ENCODE data around the gene MYO1D.

Gene MYO1D

DNA sequence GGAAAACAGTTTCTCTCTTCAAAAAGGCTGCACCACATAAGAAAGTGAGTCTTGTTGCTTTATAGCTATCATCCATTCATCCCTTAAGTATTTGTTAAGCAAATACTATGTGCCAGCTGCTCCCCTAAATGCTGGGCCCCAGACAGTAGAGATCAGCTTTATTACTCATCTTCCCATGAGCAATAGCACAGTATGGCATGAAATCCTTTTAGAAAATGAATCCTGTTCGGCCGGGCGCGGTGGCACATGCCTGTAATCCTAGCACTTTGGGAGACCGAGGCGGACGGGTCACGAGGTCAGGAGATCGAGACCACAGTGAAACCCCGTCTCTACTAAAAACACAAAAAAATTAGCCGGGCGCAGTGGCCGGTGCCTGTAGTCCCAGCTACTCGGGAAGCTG, 99.5 kb downstream of the MYO1D start:
- Histone ChIP-seq H3K9me2 (replicated peaks; ENCODE audit: insufficient read depth, low read length) (no peaks in the 10 kb centered on the region), H4K20me1 (ENCODE audit: insufficient read depth, low read length) (no peaks in the 10 kb centered on the region), H3K4me2 (ENCODE audit: low read depth, low read length) (no peak overlapping the region), H3K9ac (ENCODE audit: low read length) (no peak overlapping the region), H3K27ac (ENCODE audit: low read length) (no peak overlapping the region), H3F3A (ENCODE audit: insufficient read depth, low read length) (no peaks in the 10 kb centered on the region), H3K79me2 (ENCODE audit: low read length) (peaks cover 7% of the 10 kb centered on the region; the same call in 1 of the 2 replicates), H3K9me3 (replicated peaks; ENCODE audit: insufficient read depth, low read length) (no peaks in the 10 kb centered on the region), H3K4me1 (ENCODE audit: low read length) (no peaks in the 10 kb centered on the region), H3K4me3 (ENCODE audit: low read length) (no peak overlapping the region), H3K36me3 (replicated peaks; ENCODE audit: insufficient read depth, low read length) (no peaks in the 10 kb centered on the region), H2AFZ (ENCODE audit: low read length) (no peak overlapping the region), H3K27me3 (replicated peaks; ENCODE audit: insufficient read depth, low read length) (no peaks in the 10 kb centered on the region)
- TF ChIP-seq EZH2phosphoT487 (IDR thresholded peaks at IDR 0.05; ENCODE audit: low read length), result no peak
- TF ChIP-seq EZH2 (optimal IDR thresholded peaks at IDR 0.05; ENCODE audit: low read depth, low read length), result no peak
- TF ChIP-seq CTCF (IDR thresholded peaks at IDR 0.05; ENCODE audit: low read length), result no peak
- DNase-seq, result no peak

- Histone ChIP-seq H3K79me2 (ENCODE audit: low read length) (no peaks in the 10 kb centered on the region), H4K20me1 (ENCODE audit: insufficient read depth, low read length) (no peaks in the 10 kb centered on the region), H3K9ac (ENCODE audit: low read length) (no peak overlapping the region), H3K27me3 (replicated peaks; ENCODE audit: insufficient read depth, low read length) (no peaks in the 10 kb centered on the region), H3F3A (ENCODE audit: insufficient read depth, low read length) (no peaks in the 10 kb centered on the region), H3K4me2 (ENCODE audit: low read depth, low read length) (no peak overlapping the region), H3K9me2 (replicated peaks; ENCODE audit: insufficient read depth, low read length) (no peaks in the 10 kb centered on the region), H3K36me3 (replicated peaks; ENCODE audit: insufficient read depth, low read length) (no peaks in the 10 kb centered on the region), H2AFZ (ENCODE audit: low read length) (no peak overlapping the region), H3K4me3 (ENCODE audit: low read length) (no peak overlapping the region), H3K4me1 (ENCODE audit: low read length) (no peaks in the 10 kb centered on the region), H3K9me3 (replicated peaks; ENCODE audit: insufficient read depth, low read length) (no peaks in the 10 kb centered on the region), H3K27ac (ENCODE audit: low read length) (no peak overlapping the region)
- TF ChIP-seq EZH2 (optimal IDR thresholded peaks at IDR 0.05; ENCODE audit: low read depth, low read length) (no peak), EZH2phosphoT487 (IDR thresholded peaks at IDR 0.05; ENCODE audit: low read length) (no peak), CTCF (IDR thresholded peaks at IDR 0.05; ENCODE audit: low read length) (no peak)
- DNase-seq, result no peak
Measured at GRCh38 chr17:32774695-32775084, 102.2 kb downstream of the MYO1D start.

DNA sequence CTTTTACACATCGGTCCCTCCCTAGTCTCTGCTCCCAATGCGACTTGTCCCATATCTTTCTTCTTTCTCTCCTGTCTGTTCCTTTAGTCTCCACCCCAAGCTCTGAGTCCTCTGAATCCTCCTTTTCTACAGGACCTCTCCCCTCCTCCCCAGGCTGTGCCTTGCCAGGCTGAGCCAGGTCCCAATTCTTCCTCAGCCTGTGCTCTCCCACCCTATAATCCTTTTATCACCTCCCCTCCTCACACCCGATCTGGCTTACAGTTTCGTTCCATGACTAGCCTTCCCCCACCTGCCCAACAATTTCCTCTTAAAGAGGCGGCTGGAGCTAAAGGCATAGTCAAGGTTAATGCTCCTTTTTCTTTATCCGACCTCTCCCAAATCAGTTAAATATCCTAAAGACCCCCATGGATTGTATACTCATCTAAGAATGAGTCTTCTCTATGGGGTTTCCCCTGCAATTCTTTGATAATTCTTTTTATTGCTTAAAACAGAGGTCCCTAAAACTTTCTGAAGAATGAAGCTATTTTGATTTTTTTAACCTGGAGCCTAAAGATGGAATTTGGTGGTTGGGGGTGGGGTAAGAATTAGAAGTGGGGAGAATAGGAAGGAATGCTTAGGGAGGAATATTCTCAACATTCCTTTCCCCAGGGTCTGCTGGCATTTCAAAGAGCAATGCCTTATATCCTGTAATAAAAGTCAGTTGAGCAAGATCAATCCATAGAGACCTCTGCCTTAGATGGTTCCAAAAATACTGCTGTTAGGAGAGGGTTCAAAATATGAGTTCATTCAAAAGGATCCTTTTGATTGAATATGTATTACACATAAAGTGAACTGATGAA, 102.8 kb downstream of the MYO1D start:
- Histone ChIP-seq H3K36me3 (replicated peaks; ENCODE audit: insufficient read depth, low read length) (no peaks in the 10 kb centered on the region), H3K79me2 (ENCODE audit: low read length) (no peaks in the 10 kb centered on the region), H4K20me1 (ENCODE audit: insufficient read depth, low read length) (no peaks in the 10 kb centered on the region), H3K9me2 (replicated peaks; ENCODE audit: insufficient read depth, low read length) (no peaks in the 10 kb centered on the region), H3K9me3 (replicated peaks; ENCODE audit: insufficient read depth, low read length) (no peaks in the 10 kb centered on the region), H3F3A (ENCODE audit: insufficient read depth, low read length) (no peaks in the 10 kb centered on the region), H3K27me3 (replicated peaks; ENCODE audit: insufficient read depth, low read length) (no peaks in the 10 kb centered on the region), H3K4me3 (ENCODE audit: low read length) (no peak overlapping the region), H2AFZ (ENCODE audit: low read length) (no peak overlapping the region), H3K27ac (ENCODE audit: low read length) (no peak overlapping the region), H3K9ac (ENCODE audit: low read length) (no peak overlapping the region), H3K4me1 (ENCODE audit: low read length) (no peaks in the 10 kb centered on the region), H3K4me2 (ENCODE audit: low read depth, low read length) (no peak overlapping the region)
- no peak for DNase-seq
- TF ChIP-seq CTCF (IDR thresholded peaks at IDR 0.05; ENCODE audit: low read length) (no peak), EZH2 (optimal IDR thresholded peaks at IDR 0.05; ENCODE audit: low read depth, low read length) (no peak), EZH2phosphoT487 (IDR thresholded peaks at IDR 0.05; ENCODE audit: low read length) (no peak)

Measured in MM.1S (cell line).